Mucosa of rectum (tissue), 2 donors: Measurements from ENCODE around the gene GTF2F2.
"Not testable (repeated sequence)": the region's sequence is repeated elsewhere in the genome, so short reads cannot be mapped to it uniquely, and the experiment has no call there.

ENCODE experiments used
- H3K27ac ChIP-seq, 2 donors: one replicate each; pipeline ENCODE4 v1.7.0; 2013; ENCODE audit warnings: inconsistent platforms in 2 of 2, low read depth in 2 of 2, low read length in 2 of 2
- H3K27me3 ChIP-seq, 2 donors: one replicate each; pipeline ENCODE4 v1.7.0; 2013; ENCODE audit warnings: low read length in 2 of 2; ENCODE audit not compliant: control insufficient read depth in 2 of 2, insufficient read depth in 2 of 2
- H3K36me3 ChIP-seq, 2 donors: one replicate each; pipeline ENCODE4 v1.7.0; 2013; ENCODE audit warnings: low read length in 2 of 2; ENCODE audit not compliant: control insufficient read depth in 2 of 2, insufficient read depth in 2 of 2
- H3K4me1 ChIP-seq, 2 donors: one replicate each; pipeline ENCODE4 v1.7.0; 2013; ENCODE audit warnings: low read length in 2 of 2, mild to moderate bottlenecking in 1 of 2; ENCODE audit not compliant: control insufficient read depth in 2 of 2, insufficient read depth in 2 of 2
- H3K4me3 ChIP-seq, 2 donors: one replicate each; pipeline ENCODE4 v1.7.0; 2013; ENCODE audit warnings: low read length in 2 of 2
- H3K9ac ChIP-seq, 2 donors: one replicate each; pipeline ENCODE4 v1.7.0; 2013; ENCODE audit warnings: low read length in 2 of 2, low read depth in 1 of 2, mild to moderate bottlenecking in 1 of 2
- H3K9me3 ChIP-seq, 2 donors: one replicate each; pipeline ENCODE4 v1.7.0; 2013; ENCODE audit warnings: low read length in 2 of 2; ENCODE audit not compliant: control insufficient read depth in 2 of 2
- donor health status: healthy.
- donor health status: Normal muscosa, but diverticular disease.

GTF2F2 gene

GRCh38 chr13:45295536-45295935, 175.2 kb downstream of the GTF2F2 start:
- Histone ChIP-seq H3K4me1 (no peaks in the 10 kb centered on the region), H3K36me3 (no peaks in the 10 kb centered on the region), H3K27ac (no peak overlapping the region)

GRCh38 chr13:45296259-45296658, 175.9 kb downstream of the GTF2F2 start:
- Histone ChIP-seq H3K9me3 (no peaks in the 10 kb centered on the region), H3K4me1 (no peaks in the 10 kb centered on the region), H3K4me3 (no peak overlapping the region), H3K27ac (no peak overlapping the region), H3K9ac (no peak overlapping the region), H3K36me3 (no peaks in the 10 kb centered on the region), H3K27me3 (peaks cover 5 to 7% of the 10 kb centered on the region in 2 donors)

More at GRCh38 chr13:45295536-45295935, 175.2 kb downstream of the GTF2F2 start:
- H3K9me3 ChIP-seq = no peaks in the 10 kb centered on the region
- H3K9ac ChIP-seq = no peak overlapping the region
- no peak overlapping the region for H3K4me3 ChIP-seq
- peaks cover 2 to 3% of the 10 kb centered on the region in 2 donors for H3K27me3 ChIP-seq

DNA sequence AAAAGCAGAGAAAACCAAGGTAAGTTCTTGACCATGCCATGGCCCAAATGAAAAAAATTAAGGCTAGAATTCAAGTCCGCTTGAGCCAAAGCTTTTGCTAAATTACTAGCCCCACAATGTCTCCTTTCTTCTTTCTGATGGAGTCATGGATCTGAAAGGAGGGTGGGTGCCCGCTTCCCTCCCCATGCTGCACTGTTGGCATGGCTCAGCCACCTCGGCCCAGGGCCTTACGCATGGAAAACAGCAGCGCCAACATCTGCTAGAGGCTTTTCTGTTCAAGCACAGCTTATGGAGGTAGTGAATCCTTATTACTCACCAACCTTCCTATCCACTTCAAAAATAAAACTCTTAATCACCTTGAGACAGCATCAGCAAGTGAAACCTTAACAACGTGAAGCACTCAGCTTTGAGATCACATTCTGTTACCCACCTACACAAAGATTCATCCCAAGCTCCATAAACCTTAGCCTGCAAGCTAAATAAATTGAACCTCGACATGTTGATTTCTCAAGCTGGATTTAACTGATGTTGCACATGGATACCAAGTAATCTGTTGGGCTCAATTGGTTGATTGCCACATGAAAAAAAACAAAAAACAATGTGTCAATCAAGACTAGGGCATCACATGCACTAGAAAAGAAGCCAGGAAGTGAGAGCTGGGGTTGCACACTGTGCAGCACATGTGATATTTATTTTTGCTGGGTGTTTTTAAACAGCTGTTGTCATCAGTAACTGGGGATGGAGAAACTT, 177.3 kb downstream of the GTF2F2 start:
- Histone ChIP-seq H3K9me3 (no peaks in the 10 kb centered on the region), H3K36me3 (no peaks in the 10 kb centered on the region), H3K9ac (no peak overlapping the region), H3K4me1 (no peaks in the 10 kb centered on the region), H3K27ac (no peak overlapping the region), H3K4me3 (no peak overlapping the region), H3K27me3 (peaks cover 5 to 9% of the 10 kb centered on the region in 2 donors)

DNA sequence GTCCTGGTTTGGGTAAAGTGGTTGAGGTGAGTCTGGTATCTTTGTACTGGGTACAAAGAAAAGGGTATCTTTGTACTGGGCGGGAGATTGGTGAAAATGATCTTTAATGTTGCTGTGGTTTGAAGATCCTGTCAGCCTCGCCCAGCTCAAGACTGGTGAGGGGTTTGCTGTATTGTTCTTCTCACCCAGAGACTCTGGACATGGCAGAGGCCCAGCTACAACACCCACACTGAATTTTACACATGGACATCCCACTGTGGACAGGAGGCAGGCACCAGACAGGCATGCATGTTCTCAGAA, 177.8 kb downstream of the GTF2F2 start:
- no peak overlapping the region for H3K9ac ChIP-seq
- H3K9me3 ChIP-seq = no peaks in the 10 kb centered on the region
- H3K36me3 ChIP-seq = no peaks in the 10 kb centered on the region
- no peaks in the 10 kb centered on the region for H3K4me1 ChIP-seq
- peaks cover 5 to 9% of the 10 kb centered on the region in 2 donors for H3K27me3 ChIP-seq
- H3K27ac ChIP-seq = no peak overlapping the region
- H3K4me3 ChIP-seq = no peak overlapping the region

DNA sequence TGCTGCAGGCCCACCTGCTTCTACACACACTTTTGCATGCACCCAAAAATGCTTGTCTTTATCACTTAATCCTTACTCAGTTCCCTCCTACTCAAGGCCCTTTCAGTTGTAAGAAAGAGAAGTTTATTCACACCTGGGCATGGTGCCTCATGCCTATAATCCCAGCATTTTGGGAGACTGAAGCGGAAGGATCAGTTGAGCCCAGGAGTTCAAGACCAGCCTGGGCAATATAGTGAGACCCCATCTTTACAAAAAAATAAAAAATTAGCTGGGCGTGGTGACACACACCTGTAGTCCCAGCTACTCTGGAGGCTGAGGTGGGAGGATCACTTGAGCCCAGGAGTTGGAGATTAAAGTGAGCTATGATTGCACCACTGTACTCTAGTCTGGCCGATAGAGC, 178.2 kb downstream of the GTF2F2 start:
- not testable (repeated sequence) for H3K36me3 ChIP-seq, H3K9me3 ChIP-seq, H3K27me3 ChIP-seq, H3K4me3 ChIP-seq, H3K9ac ChIP-seq, H3K27ac ChIP-seq, H3K4me1 ChIP-seq

DNA sequence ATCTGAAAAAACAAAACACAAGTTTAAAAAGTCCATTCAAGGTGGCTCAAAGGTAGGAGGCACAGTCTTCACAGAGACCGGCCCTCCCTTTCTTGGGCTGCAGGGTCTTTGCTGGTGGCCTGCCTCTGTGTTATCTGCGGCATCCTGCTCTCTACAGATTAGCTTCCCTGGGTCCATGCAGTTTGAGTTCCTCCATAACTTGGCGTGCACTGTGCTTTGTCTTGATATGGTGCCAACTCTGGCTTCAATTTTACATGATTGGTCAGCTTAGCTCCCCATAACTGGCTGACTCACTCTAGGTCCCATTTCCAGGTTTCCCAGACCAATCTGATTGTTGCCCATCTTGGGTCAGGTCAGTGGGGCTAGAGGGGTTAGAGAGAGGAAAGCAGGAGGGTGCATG, 178.9 kb downstream of the GTF2F2 start:
- H3K9ac ChIP-seq = no peak overlapping the region
- no peaks in the 10 kb centered on the region for H3K9me3 ChIP-seq
- H3K4me1 ChIP-seq = no peaks in the 10 kb centered on the region
- no peaks in the 10 kb centered on the region for H3K36me3 ChIP-seq
- H3K27ac ChIP-seq = no peak overlapping the region
- no peak overlapping the region for H3K4me3 ChIP-seq
- H3K27me3 ChIP-seq = peaks cover 5 to 9% of the 10 kb centered on the region in 2 donors

DNA sequence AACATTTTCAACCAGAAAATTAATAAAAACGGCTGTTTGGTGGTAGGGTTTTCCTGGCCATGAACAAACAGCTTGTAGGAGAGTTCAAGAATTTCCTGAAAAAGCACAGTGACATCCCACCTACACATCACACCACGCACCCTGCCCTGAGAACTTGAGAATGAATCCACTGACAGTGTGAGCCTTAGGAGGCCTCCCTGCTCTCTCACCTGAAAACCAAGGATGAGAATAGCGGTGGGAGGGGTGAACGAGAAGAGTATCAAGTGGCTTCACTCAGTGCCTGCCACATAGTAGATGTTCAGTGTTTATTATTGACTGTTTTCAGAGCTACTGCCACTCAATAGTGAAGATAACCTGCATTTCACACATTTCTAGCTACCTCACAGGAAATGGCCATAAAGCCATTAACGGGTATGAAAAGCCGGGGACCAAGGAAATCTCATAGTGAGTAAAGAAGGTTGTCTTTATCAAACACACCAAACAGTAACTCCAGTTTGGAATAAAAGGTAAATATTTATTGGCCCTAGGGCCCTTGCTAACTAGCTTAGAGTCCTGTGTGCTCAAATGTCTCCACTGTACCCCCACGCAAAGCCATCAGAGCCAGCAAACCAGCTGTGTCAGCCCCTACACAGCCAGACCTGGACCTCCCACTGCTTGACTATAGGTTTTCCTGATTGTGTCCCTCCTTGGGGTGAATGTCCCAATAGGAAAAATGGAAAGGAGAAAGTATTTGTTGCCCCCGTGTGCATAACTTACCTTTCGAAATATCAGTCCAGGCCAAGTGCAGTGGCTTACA, 180.1 kb downstream of the GTF2F2 start:
- no peak overlapping the region for H3K4me3 ChIP-seq
- H3K27ac ChIP-seq = no peak overlapping the region
- H3K9me3 ChIP-seq = no peaks in the 10 kb centered on the region
- H3K27me3 ChIP-seq = peaks cover 5 to 9% of the 10 kb centered on the region in 2 donors
- H3K9ac ChIP-seq = no peak overlapping the region
- no peaks in the 10 kb centered on the region for H3K36me3 ChIP-seq
- no peaks in the 10 kb centered on the region for H3K4me1 ChIP-seq

GRCh38 chr13:45301263-45301662, 181.0 kb downstream of the GTF2F2 start:
- H3K9ac ChIP-seq = no peak overlapping the region
- no peaks in the 10 kb centered on the region for H3K36me3 ChIP-seq
- H3K27ac ChIP-seq = no peak overlapping the region
- H3K27me3 ChIP-seq = peaks cover 5 to 9% of the 10 kb centered on the region in 2 donors
- H3K9me3 ChIP-seq = no peaks in the 10 kb centered on the region
- no peak overlapping the region for H3K4me3 ChIP-seq
- H3K4me1 ChIP-seq = no peaks in the 10 kb centered on the region

DNA sequence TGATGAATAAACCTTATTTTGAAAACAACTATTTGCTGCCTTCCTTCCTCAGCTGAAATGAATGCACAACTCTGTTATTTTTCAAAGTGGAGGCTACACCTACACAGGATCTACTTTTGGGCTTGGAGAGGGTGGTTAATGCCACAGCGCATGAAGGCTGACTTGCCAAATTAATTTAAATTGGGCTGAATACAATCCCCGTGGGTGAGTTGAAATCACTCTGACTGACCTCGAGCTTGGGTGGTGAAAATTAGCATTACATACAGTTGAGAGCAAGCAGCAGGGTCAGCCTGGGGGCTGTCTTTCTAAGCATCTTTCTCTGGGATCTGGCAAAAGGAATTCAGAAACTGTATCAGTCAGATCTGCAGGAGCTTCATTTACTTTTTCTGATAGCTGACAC, 182.2 kb downstream of the GTF2F2 start:
- Histone ChIP-seq H3K9me3 (no peaks in the 10 kb centered on the region), H3K27me3 (peaks cover 5 to 9% of the 10 kb centered on the region in 2 donors), H3K4me1 (no peaks in the 10 kb centered on the region), H3K4me3 (no peak overlapping the region), H3K36me3 (no peaks in the 10 kb centered on the region), H3K9ac (no peak overlapping the region), H3K27ac (no peak overlapping the region)

DNA sequence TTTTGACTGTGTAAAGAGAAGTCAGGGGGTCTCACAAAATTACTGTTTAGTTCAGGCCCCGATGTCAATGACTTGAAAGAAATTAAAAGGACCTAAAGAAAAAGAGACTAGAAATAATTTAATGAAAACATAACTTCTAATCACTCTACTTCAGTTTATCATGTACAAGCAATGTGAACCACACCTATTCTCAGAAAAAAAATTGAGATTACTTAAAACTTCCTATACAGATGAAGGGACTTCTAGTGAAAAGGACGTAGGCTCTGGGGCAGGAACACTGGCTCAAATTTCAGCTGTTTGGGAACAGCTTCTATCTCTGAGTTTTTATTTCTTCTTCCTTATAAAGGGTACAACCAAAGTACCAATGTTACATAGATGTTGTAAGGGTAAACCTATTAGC, 182.7 kb downstream of the GTF2F2 start:
- H3K9ac ChIP-seq = no peak overlapping the region
- peaks cover 5 to 9% of the 10 kb centered on the region in 2 donors for H3K27me3 ChIP-seq
- H3K4me1 ChIP-seq = no peaks in the 10 kb centered on the region
- no peaks in the 10 kb centered on the region for H3K36me3 ChIP-seq
- H3K27ac ChIP-seq = no peak overlapping the region
- H3K9me3 ChIP-seq = no peaks in the 10 kb centered on the region
- H3K4me3 ChIP-seq = no peak overlapping the region
